ENCODE data around the gene GNGT2.

- TF ChIP-seq, protein P1, sequence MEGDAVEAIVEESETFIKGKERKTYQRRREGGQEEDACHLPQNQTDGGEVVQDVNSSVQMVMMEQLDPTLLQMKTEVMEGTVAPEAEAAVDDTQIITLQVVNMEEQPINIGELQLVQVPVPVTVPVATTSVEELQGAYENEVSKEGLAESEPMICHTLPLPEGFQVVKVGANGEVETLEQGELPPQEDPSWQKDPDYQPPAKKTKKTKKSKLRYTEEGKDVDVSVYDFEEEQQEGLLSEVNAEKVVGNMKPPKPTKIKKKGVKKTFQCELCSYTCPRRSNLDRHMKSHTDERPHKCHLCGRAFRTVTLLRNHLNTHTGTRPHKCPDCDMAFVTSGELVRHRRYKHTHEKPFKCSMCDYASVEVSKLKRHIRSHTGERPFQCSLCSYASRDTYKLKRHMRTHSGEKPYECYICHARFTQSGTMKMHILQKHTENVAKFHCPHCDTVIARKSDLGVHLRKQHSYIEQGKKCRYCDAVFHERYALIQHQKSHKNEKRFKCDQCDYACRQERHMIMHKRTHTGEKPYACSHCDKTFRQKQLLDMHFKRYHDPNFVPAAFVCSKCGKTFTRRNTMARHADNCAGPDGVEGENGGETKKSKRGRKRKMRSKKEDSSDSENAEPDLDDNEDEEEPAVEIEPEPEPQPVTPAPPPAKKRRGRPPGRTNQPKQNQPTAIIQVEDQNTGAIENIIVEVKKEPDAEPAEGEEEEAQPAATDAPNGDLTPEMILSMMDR (IDR thresholded peaks at IDR 0.05): no peak
- TF ChIP-seq POLR2A (IDR thresholded peaks at IDR 0.05): no peak
These were observed 43.7 kb upstream of the GNGT2 start for GRCh38 chr17:49254066-49254465.
